ENCODE data around the gene LSM10. TPM values are rescaled to one million over a fixed set of nuclear protein-coding genes. Genes with fewer than 3 reads are reported as not detected.

LSM10 gene
- total and polyA plus RNA-seq, 9 of the 15 experiments (the other 6 are each of a cell fraction or from before 2014, with no cell fraction given), result 13.2 to 146 (median 68.9) TPM

DNA sequence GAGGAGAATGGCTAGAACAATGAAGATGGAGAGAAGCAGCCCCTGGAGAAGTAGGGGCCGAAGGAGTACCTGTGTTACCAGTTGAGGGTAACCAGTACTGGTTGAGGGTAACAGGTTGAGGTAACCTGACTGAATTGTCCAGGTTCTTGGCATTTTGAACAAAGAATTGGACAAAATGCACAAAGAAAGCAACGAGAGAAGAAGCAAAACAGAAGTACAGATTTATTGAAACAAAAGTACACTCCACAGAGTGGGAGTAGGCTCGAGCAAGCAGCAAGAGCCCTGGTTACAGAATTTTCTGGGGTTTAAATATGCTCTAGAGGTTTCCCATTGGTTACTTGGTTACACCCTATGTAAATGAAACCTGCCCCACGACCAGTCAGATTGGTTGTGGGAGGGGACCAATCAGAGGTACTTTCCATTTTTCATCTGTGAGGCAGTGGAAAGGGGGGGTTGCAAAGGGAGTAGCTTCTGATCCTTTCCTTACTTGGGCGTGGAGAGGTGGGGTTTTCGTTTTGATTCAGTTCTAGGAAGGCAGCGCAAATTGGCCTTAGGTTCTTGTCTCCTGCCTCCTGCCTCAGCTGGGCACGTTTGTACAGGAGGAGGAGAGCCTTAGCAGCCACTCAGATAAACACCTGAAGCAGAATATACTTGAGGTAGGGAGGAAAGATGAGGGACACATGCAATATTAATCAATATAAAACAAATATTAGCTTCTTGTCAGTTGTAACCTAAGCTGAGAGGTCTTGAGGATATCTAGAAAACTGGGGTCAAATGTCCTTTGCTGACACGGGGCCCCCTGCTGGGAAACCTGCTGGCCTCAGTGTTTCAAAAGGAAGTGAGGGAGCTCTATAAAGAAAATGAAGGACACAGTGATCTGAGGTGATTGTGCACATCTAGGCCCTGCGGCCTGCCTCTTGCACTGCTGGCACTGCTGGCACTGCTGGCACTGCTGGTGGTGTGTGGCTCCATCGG, 14.3 kb upstream of the LSM10 start (continued):
- TF ChIP-seq FIP1L1 (IDR thresholded peaks at IDR 0.05; ENCODE audit: low read depth, low read length, poor library complexity, severe bottlenecking), result no peak
- no peak for TF ChIP-seq ZNF785 (CRISPR knock-in tag; IDR thresholded peaks at IDR 0.05)
- TF ChIP-seq ZNF3 (CRISPR knock-in tag; IDR thresholded peaks at IDR 0.05), result no peak
- no peak for TF ChIP-seq PHB (CRISPR knock-in tag; IDR thresholded peaks at IDR 0.05)
- TF ChIP-seq ZNF280B (CRISPR knock-in tag; IDR thresholded peaks at IDR 0.05), result no peak
- no peak for TF ChIP-seq ZBTB33 (CRISPR knock-in tag; IDR thresholded peaks at IDR 0.05)
- no peak for TF ChIP-seq ZNF311 (CRISPR knock-in tag; IDR thresholded peaks at IDR 0.05)
- no peak for TF ChIP-seq KLF16 (IDR thresholded peaks at IDR 0.05)
- no peak for TF ChIP-seq ZNF780A (CRISPR knock-in tag; IDR thresholded peaks at IDR 0.05)
- TF ChIP-seq TCFL5 (CRISPR knock-in tag; conservative IDR thresholded peaks at IDR 0.05), result no peak
- TF ChIP-seq POLR3G (IDR thresholded peaks at IDR 0.05; ENCODE audit: extremely low read depth, insufficient read length, insufficient replicate concordance), result no peak
- no peak for TF ChIP-seq ARID3B (CRISPR knock-in tag; IDR thresholded peaks at IDR 0.05; ENCODE audit: borderline replicate concordance)
- no peak for TF ChIP-seq CUX1 (CRISPR knock-in tag; IDR thresholded peaks at IDR 0.05)
- TF ChIP-seq PHF20 (IDR thresholded peaks at IDR 0.05; ENCODE audit: partially characterized antibody), result no peak
- TF ChIP-seq TFE3 (CRISPR knock-in tag; IDR thresholded peaks at IDR 0.05), result no peak

Measured in K562 (cell line).